HCT116 (cell line): Measurements from ENCODE around the gene FLNC. TPM values are rescaled to one million over a fixed set of nuclear protein-coding genes. Genes with fewer than 3 reads are reported as not detected.

ENCODE experiments used
- ATAC-seq: fragments of 200-7000 bp; cut with Tn5 transposase; 2 replicates; pipeline ENCODE4 v1.9.1; 2020; ENCODE audit warnings: mild to moderate bottlenecking, moderate library complexity
- BruUV-seq: library from RNA; stranded (reverse); fragments of 400-500 nt; replicated peaks from 2 replicates; lab custom pipeline; 2021; lab: Mats Ljungman, UMichigan
- CTCF ChIA-PET: fragments of 300-600 bp; sonication (Branson Sonifier 250); formaldehyde crosslinking; loops from one replicate; lab custom pipeline; 2021; ENCODE audit warnings: antibody characterized with exemption; lab: Charles Lee
- POLR2A ChIA-PET: fragments of 300-600, 350-600 bp; sonication (Branson Sonifier 250); formaldehyde crosslinking; loops from one replicate; lab custom pipeline; 2021; ENCODE audit warnings: antibody characterized with exemption; lab: Charles Lee
- RAD21 ChIA-PET, 2 experiments: fragments of 300-600 bp; sonication (Branson Sonifier 250); formaldehyde crosslinking; loops; one replicate each; lab custom pipeline; 2023; ENCODE audit warnings: low total read pairs in 2 of 2; ENCODE audit not compliant: uncharacterized antibody in 2 of 2, unreplicated experiment in 2 of 2, low non-redundant PET in 1 of 2; lab: Charles Lee
- DNase-seq: peaks from one replicate; pipeline ENCODE4 v3.0.0-alpha.2; 2010; ENCODE audit warnings: low read depth, low spot score
- H2AFZ ChIP-seq: fragments of 200-600 bp; shearing (Covaris generic), sonication (generic); 2 replicates; pipeline ENCODE4 v1.6.1; 2017; ENCODE audit warnings: low read depth, mixed run types, mixed read lengths, antibody characterized with exemption, low read length; ENCODE audit not compliant: poor library complexity, severe bottlenecking
- H3K27ac ChIP-seq: 2 replicates; pipeline ENCODE4 v1.5.1; 2012; ENCODE audit warnings: low read depth, low read length
- H3K27me3 ChIP-seq: fragments of 200-600 bp; sonication (generic); 2 replicates; pipeline ENCODE4 v1.6.1; 2016; ENCODE audit warnings: mixed run types, low read length, mixed read lengths; ENCODE audit not compliant: insufficient read depth
- H3K36me3 ChIP-seq, 2 experiments: fragments of 200-500 bp in 1 of 2; fragments of 200-600 bp in 1 of 2; sonication (Bioruptor generic) in 1 of 2; sonication (generic) in 1 of 2; 2 replicates each; pipeline versions ENCODE4 v1.5.1 to v1.6.1; 2014 to 2016; ENCODE audit warnings: low read length in 2 of 2, inconsistent platforms in 1 of 2, mixed read lengths in 1 of 2, mixed run types in 1 of 2; ENCODE audit not compliant: insufficient read depth in 2 of 2, control insufficient read depth in 1 of 2
- H3K4me1 ChIP-seq, 2 experiments: fragments of 200-600 bp in 1 of 2; sonication (generic) in 1 of 2; 2 replicates each; pipeline versions ENCODE4 v1.5.1 to v1.6.1; 2012 to 2017; ENCODE audit warnings: low read length in 2 of 2, inconsistent platforms in 1 of 2, mild to moderate bottlenecking in 1 of 2, mixed read lengths in 1 of 2, mixed run types in 1 of 2, moderate library complexity in 1 of 2; ENCODE audit not compliant: insufficient read depth in 2 of 2, control insufficient read depth in 1 of 2
- H3K4me2 ChIP-seq: fragments of 200-600 bp; sonication (generic); 2 replicates; pipeline ENCODE4 v1.6.1; 2017; ENCODE audit warnings: mixed run types, low read length, mixed read lengths
- H3K4me3 ChIP-seq, 2 experiments: fragments of 200-600 bp in 1 of 2; sonication (generic) in 1 of 2; replicated peaks in 1 of 2; 2 replicates each; pipeline ENCODE4 v1.5.1; 2011 to 2016; ENCODE audit warnings: low read length in 2 of 2, control low read depth in 1 of 2, low read depth in 1 of 2, mild to moderate bottlenecking in 1 of 2, mixed read lengths in 1 of 2, mixed run types in 1 of 2
- H3K79me2 ChIP-seq: fragments of 200-600 bp; sonication (generic); 2 replicates; pipeline ENCODE4 v1.6.1; 2017; ENCODE audit warnings: mild to moderate bottlenecking, mixed run types, low read length, moderate library complexity, mixed read lengths; ENCODE audit not compliant: insufficient read depth
- H3K9ac ChIP-seq: fragments of 200-600 bp; sonication (generic); 2 replicates; pipeline ENCODE4 v1.6.1; 2016; ENCODE audit warnings: low read length, mixed read lengths
- H3K9me2 ChIP-seq: fragments of 200-600 bp; sonication (generic), shearing (Covaris generic); 2 replicates; pipeline ENCODE4 v1.6.1; 2017; ENCODE audit warnings: mixed run types, mild to moderate bottlenecking, moderate library complexity; ENCODE audit not compliant: insufficient read depth
- H3K9me3 ChIP-seq, 2 experiments: fragments of 200-500 bp in 1 of 2; fragments of 200-600 bp in 1 of 2; sonication (Bioruptor generic) in 1 of 2; sonication (generic) in 1 of 2; 2 replicates each; pipeline ENCODE4 v1.6.1; 2014 to 2017; ENCODE audit warnings: low read length in 2 of 2, mixed read lengths in 2 of 2, inconsistent platforms in 1 of 2, low read depth in 1 of 2, mild to moderate bottlenecking in 1 of 2, mixed run types in 1 of 2, moderate library complexity in 1 of 2; ENCODE audit not compliant: control insufficient read depth in 1 of 2, insufficient read depth in 1 of 2
- H4K20me1 ChIP-seq: fragments of 200-600 bp; sonication (generic), shearing (Covaris generic); 2 replicates; pipeline ENCODE4 v1.6.1; 2017; ENCODE audit warnings: mixed run types, mild to moderate bottlenecking, moderate library complexity; ENCODE audit not compliant: insufficient read depth
- CTCF ChIP-seq, 3 experiments: fragments of 200-600 bp in 1 of 3; sonication (generic) in 1 of 3; IDR thresholded peaks in 2 of 3; conservative IDR thresholded peaks in 1 of 3; 2 replicates each; pipeline ENCODE4 v1.5.1; 2012 to 2017; ENCODE audit warnings: low read depth in 2 of 3, low read length in 2 of 3, antibody characterized with exemption in 1 of 3, borderline replicate concordance in 1 of 3, control low read depth in 1 of 3, mild to moderate bottlenecking in 1 of 3, mixed read lengths in 1 of 3, mixed run types in 1 of 3, moderate library complexity in 1 of 3; ENCODE audit not compliant: insufficient read depth in 1 of 3
- EZH2 ChIP-seq: fragments of 200-600 bp; sonication (generic); IDR thresholded peaks from 2 replicates; pipeline ENCODE4 v1.6.1; 2017; ENCODE audit warnings: antibody characterized with exemption, mixed run types
- POLR2AphosphoS5 ChIP-seq: IDR thresholded peaks from 2 replicates; pipeline ENCODE4 v1.6.1; 2011; ENCODE audit warnings: mild to moderate bottlenecking, low read depth, low read length, moderate library complexity
- RAD21 ChIP-seq: IDR thresholded peaks from 2 replicates; pipeline ENCODE4 v1.6.1; 2012; ENCODE audit warnings: low read depth, mild to moderate bottlenecking
- SIN3A ChIP-seq: IDR thresholded peaks from 2 replicates; pipeline ENCODE4 v1.6.1; 2012; ENCODE audit warnings: low read depth
- SP1 ChIP-seq: IDR thresholded peaks from 2 replicates; pipeline ENCODE4 v1.6.1; 2012; ENCODE audit warnings: low read depth
- TCF7L2 ChIP-seq: IDR thresholded peaks from 2 replicates; pipeline ENCODE4 v1.7.0; 2011; ENCODE audit warnings: borderline replicate concordance, inconsistent platforms; ENCODE audit not compliant: insufficient read depth, insufficient read length; ENCODE audit errors: extremely low read depth
- ZNF274 ChIP-seq: fragments of 200-500 bp; sonication (Bioruptor generic); IDR thresholded peaks from 2 replicates; pipeline ENCODE4 v1.6.1; 2014; ENCODE audit warnings: mild to moderate bottlenecking, low read depth, low read length, inconsistent platforms
- intact Hi-C: fragments of 100-400 bp; cut with micrococcal nuclease; formaldehyde crosslinking; loops from 2 replicates; pipeline ENCODE4 v1.10.0; 2022
- total RNA-seq: library from RNA; stranded (reverse); gene quantifications from one replicate; pipeline ENCODE4 v1.2.1, GENCODE V29; 2021; ENCODE audit not compliant: unreplicated experiment
- TF ChIP-seq, protein P1 (sequence below): IDR thresholded peaks from 2 replicates; pipeline ENCODE4 v1.6.1; 2011; ENCODE audit warnings: mild to moderate bottlenecking, low read length, moderate library complexity; ENCODE audit not compliant: insufficient replicate concordance; ENCODE audit errors: extremely low read depth

Gene FLNC
- total RNA-seq, 1 experiment from 2014 or later: 42.8 TPM

- Histone ChIP-seq H3K4me3 (no peak overlapping the region), H3K4me1 (peaks cover 0 to 8% of the 10 kb centered on the region in 2 experiments; a peak in 2 of 4 replicates), H3K27ac (no peak overlapping the region), H3K27me3 (no peaks in the 10 kb centered on the region), H3K9ac (no peak overlapping the region), H3K9me3 (no peaks in the 10 kb centered on the region), H3K9me2 (no peaks in the 10 kb centered on the region), H4K20me1 (no peaks in the 10 kb centered on the region), H3K36me3 (peaks cover 0 to 24% of the 10 kb centered on the region in 2 experiments; a peak in 1 of 4 replicates), H3K79me2 (no peaks in the 10 kb centered on the region), H3K4me2 (no peak overlapping the region), H2AFZ (no peak overlapping the region)
- TF ChIP-seq RAD21: no peak
- no peak for TF ChIP-seq ZNF274
- no peak for TF ChIP-seq SP1
- no peak for TF ChIP-seq TCF7L2
- no peak for TF ChIP-seq CTCF (IDR thresholded peaks at IDR 0.05 in 2 of 3, conservative IDR thresholded peaks at IDR 0.05 in 1 of 3; ENCODE audit: borderline replicate concordance in 1 of 3, insufficient read depth in 1 of 3, low read depth in 2 of 3, low read length in 2 of 3)
- no peak for TF ChIP-seq EZH2
- no peak for TF ChIP-seq POLR2AphosphoS5
- TF ChIP-seq, protein P1, sequence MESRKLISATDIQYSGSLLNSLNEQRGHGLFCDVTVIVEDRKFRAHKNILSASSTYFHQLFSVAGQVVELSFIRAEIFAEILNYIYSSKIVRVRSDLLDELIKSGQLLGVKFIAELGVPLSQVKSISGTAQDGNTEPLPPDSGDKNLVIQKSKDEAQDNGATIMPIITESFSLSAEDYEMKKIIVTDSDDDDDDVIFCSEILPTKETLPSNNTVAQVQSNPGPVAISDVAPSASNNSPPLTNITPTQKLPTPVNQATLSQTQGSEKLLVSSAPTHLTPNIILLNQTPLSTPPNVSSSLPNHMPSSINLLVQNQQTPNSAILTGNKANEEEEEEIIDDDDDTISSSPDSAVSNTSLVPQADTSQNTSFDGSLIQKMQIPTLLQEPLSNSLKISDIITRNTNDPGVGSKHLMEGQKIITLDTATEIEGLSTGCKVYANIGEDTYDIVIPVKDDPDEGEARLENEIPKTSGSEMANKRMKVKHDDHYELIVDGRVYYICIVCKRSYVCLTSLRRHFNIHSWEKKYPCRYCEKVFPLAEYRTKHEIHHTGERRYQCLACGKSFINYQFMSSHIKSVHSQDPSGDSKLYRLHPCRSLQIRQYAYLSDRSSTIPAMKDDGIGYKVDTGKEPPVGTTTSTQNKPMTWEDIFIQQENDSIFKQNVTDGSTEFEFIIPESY: no peak
- TF ChIP-seq SIN3A: no peak
- no peak for DNase-seq
- no peak for ATAC-seq
- ChIA-PET CTCF (interaction anchor here (0.6 to 2.1 kb wide), 8 partner anchors 7 to 171 kb away, joined by 3 to 12 read pairs (median 6); partner anchors contain the start of genes ATP6V1F and GARIN1A), POLR2A (no interaction called here), RAD21 (no interaction called here)
- BruUV-seq: no TSS peak
- intact Hi-C loops: no loop called here
Observed at GRCh38 chr7:128842674-128843641, 12.8 kb downstream of the FLNC start.
